Trophoblast cell (in vitro differentiated cells and primary cell): ENCODE measurements around the gene MBD3L2.
"Not testable (repeated sequence)": the region's sequence is repeated elsewhere in the genome, so short reads cannot be mapped to it uniquely, and the experiment has no call there.

Experiments used
- DNase-seq, 2 donors: peaks; one replicate each; pipeline ENCODE4 v3.0.0-alpha.2; 2016
- H2AFZ ChIP-seq: 2 replicates; pipeline ENCODE4 v1.6.1; 2013; ENCODE audit warnings: low read length, moderate library complexity, mild to moderate bottlenecking; ENCODE audit not compliant: insufficient read depth, poor library complexity
- H2AK5ac ChIP-seq: 2 replicates; pipeline ENCODE4 v1.6.1; 2013; ENCODE audit warnings: mild to moderate bottlenecking, low read length
- H2BK120ac ChIP-seq: 2 replicates; pipeline ENCODE4 v1.6.1; 2013; ENCODE audit warnings: low read length, mild to moderate bottlenecking, moderate library complexity; ENCODE audit not compliant: insufficient read depth, poor library complexity
- H2BK12ac ChIP-seq: 2 replicates; pipeline ENCODE4 v1.6.1; 2013; ENCODE audit warnings: mild to moderate bottlenecking, low read length, moderate library complexity
- H2BK5ac ChIP-seq: 2 replicates; pipeline ENCODE4 v1.6.1; 2013; ENCODE audit warnings: low read length, low read depth, moderate library complexity, mild to moderate bottlenecking; ENCODE audit not compliant: poor library complexity
- H3K14ac ChIP-seq: 2 replicates; pipeline ENCODE4 v1.6.1; 2013; ENCODE audit warnings: mild to moderate bottlenecking, low read length
- H3K18ac ChIP-seq: 2 replicates; pipeline ENCODE4 v1.6.1; 2013; ENCODE audit warnings: mild to moderate bottlenecking, low read length
- H3K23ac ChIP-seq: 2 replicates; pipeline ENCODE4 v1.6.1; 2013; ENCODE audit warnings: low read length
- H3K27ac ChIP-seq: 2 replicates; pipeline ENCODE4 v1.5.1; 2013; ENCODE audit warnings: low read depth, mild to moderate bottlenecking, inconsistent platforms, low read length, moderate library complexity
- H3K27me3 ChIP-seq: 2 replicates; pipeline ENCODE4 v1.6.1; 2013; ENCODE audit warnings: inconsistent platforms, mild to moderate bottlenecking, low read length, moderate library complexity; ENCODE audit not compliant: insufficient read depth
- H3K36me3 ChIP-seq, 2 experiments: 1 replicate in 1 of 2; 2 replicates in 1 of 2; pipeline ENCODE4 v1.6.1; 2013; ENCODE audit warnings: low read length in 2 of 2, mild to moderate bottlenecking in 2 of 2, moderate library complexity in 1 of 2; ENCODE audit not compliant: insufficient read depth in 2 of 2, control insufficient read depth in 1 of 2
- H3K4ac ChIP-seq: 2 replicates; pipeline ENCODE4 v1.6.1; 2013; ENCODE audit warnings: low read depth, mild to moderate bottlenecking, low read length, moderate library complexity
- H3K4me1 ChIP-seq, 2 experiments: 1 replicate in 1 of 2; 2 replicates in 1 of 2; pipeline ENCODE4 v1.6.1; 2013; ENCODE audit warnings: low read length in 2 of 2, mild to moderate bottlenecking in 2 of 2, moderate library complexity in 1 of 2; ENCODE audit not compliant: insufficient read depth in 2 of 2, control insufficient read depth in 1 of 2
- H3K4me2 ChIP-seq: 2 replicates; pipeline ENCODE4 v1.6.1; 2013; ENCODE audit warnings: inconsistent platforms, mild to moderate bottlenecking, low read length, moderate library complexity
- H3K4me3 ChIP-seq: 2 replicates; pipeline ENCODE4 v1.5.1; 2013; ENCODE audit warnings: mild to moderate bottlenecking, low read depth, low read length, inconsistent platforms
- H3K79me1 ChIP-seq: one replicate; pipeline ENCODE4 v1.6.1; 2013; ENCODE audit warnings: low read length
- H3K79me2 ChIP-seq: 2 replicates; pipeline ENCODE4 v1.6.1; 2013; ENCODE audit warnings: low read length, mild to moderate bottlenecking; ENCODE audit not compliant: control insufficient read depth, insufficient read depth, poor library complexity
- H3K9ac ChIP-seq: 2 replicates; pipeline ENCODE4 v1.6.1; 2013; ENCODE audit warnings: mild to moderate bottlenecking, low read length
- H3K9me3 ChIP-seq: 2 replicates; pipeline ENCODE4 v1.6.1; 2013; ENCODE audit warnings: low read depth, mild to moderate bottlenecking, control low read depth, inconsistent platforms, low read length; ENCODE audit not compliant: insufficient read depth
- H4K12ac ChIP-seq: 2 replicates; pipeline ENCODE4 v1.6.1; 2013; ENCODE audit warnings: low read depth, mild to moderate bottlenecking, low read length, moderate library complexity
- H4K8ac ChIP-seq: 2 replicates; pipeline ENCODE4 v1.6.1; 2013; ENCODE audit warnings: low read depth, mild to moderate bottlenecking, low read length, moderate library complexity
- H4K91ac ChIP-seq: one replicate; pipeline ENCODE4 v1.6.1; 2013; ENCODE audit warnings: low read depth, mild to moderate bottlenecking, low read length, moderate library complexity
- WGBS: extraction: QIAGEN DNeasy Blood & Tissue Kit; methylation state at CpG from one replicate; pipeline ENCODE4 v1.1.7; 2013; ENCODE audit warnings: missing lambda C conversion rate; ENCODE audit not compliant: insufficient read length, insufficient coverage; ENCODE audit errors: extremely low coverage; 5-methylcytosine and 5-hydroxymethylcytosine counted together

MBD3L2 gene

GRCh38 chr19:7067122-7067521, 18.0 kb downstream of the MBD3L2 start:
- H3K14ac ChIP-seq, H4K91ac ChIP-seq, H3K79me2 ChIP-seq, H2BK120ac ChIP-seq, H3K79me1 ChIP-seq, H3K9me3 ChIP-seq, H2AK5ac ChIP-seq, H3K27me3 ChIP-seq, H3K23ac ChIP-seq, H4K8ac ChIP-seq, H3K36me3 ChIP-seq, H2BK12ac ChIP-seq, H3K27ac ChIP-seq, H4K12ac ChIP-seq, H3K4me2 ChIP-seq, H3K18ac ChIP-seq, H2AFZ ChIP-seq, H3K4ac ChIP-seq, H3K4me1 ChIP-seq, H3K4me3 ChIP-seq, H2BK5ac ChIP-seq, H3K9ac ChIP-seq: not testable (repeated sequence)
- peak; percentile 16 to 56 for DNase-seq
- WGBS: no CpG with 5 or more reads among the region's 13 CpGs

DNA sequence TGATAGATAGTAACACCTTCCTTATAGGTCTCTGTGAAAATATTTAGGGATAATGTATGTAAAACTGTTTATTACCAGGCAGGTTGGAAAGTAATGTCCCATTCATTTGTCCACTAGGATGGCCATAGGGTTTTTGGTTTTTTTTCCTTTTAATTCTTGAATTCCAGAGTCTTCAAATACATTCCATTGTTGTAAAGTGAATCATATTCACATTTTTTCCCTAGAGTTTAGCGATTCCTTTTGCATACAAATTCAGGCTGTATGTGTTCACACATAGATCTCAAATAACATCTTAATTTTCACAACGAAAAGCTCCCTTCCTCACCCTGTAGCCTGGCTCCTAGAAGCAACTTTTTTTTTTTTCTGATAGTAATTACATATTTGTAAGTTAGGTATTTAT, 18.6 kb downstream of the MBD3L2 start:
- peaks cover 4 to 8% of the 10 kb centered on the region in 2 experiments for H3K36me3 ChIP-seq
- H3K4me1 ChIP-seq: peaks cover 0 to 3% of the 10 kb centered on the region in 2 experiments
- no peak overlapping the region for H3K18ac ChIP-seq
- H2AK5ac ChIP-seq: no peak overlapping the region
- H3K27me3 ChIP-seq: no peaks in the 10 kb centered on the region
- no peak overlapping the region for H2BK120ac ChIP-seq
- no peak overlapping the region for H4K91ac ChIP-seq
- no CpG with 5 or more reads among the region's 2 CpGs for WGBS
- H3K9me3 ChIP-seq: peaks cover 4% of the 10 kb centered on the region
- no peak overlapping the region for H2AFZ ChIP-seq
- no peak overlapping the region for H3K4me2 ChIP-seq
- no peak overlapping the region for H4K12ac ChIP-seq
- no peak overlapping the region for H3K27ac ChIP-seq
- H3K4ac ChIP-seq: no peak overlapping the region
- DNase-seq: peak in 1 of 2 donors; percentile 60
- H2BK5ac ChIP-seq: no peak overlapping the region
- no peak overlapping the region for H4K8ac ChIP-seq
- no peak overlapping the region for H3K14ac ChIP-seq
- H3K79me1 ChIP-seq: peaks cover 6% of the 10 kb centered on the region
- H3K23ac ChIP-seq: no peak overlapping the region
- no peak overlapping the region for H3K9ac ChIP-seq
- H3K79me2 ChIP-seq: peaks cover 4% of the 10 kb centered on the region
- H2BK12ac ChIP-seq: no peak overlapping the region
- H3K4me3 ChIP-seq: no peak overlapping the region

GRCh38 chr19:7068599-7068998, 19.5 kb downstream of the MBD3L2 start:
- no peak overlapping the region for H2AFZ ChIP-seq
- H2AK5ac ChIP-seq: no peak overlapping the region
- peaks cover 10 to 13% of the 10 kb centered on the region in 2 experiments for H3K36me3 ChIP-seq
- no peak overlapping the region for H3K23ac ChIP-seq
- H3K9ac ChIP-seq: no peak overlapping the region
- no peak overlapping the region for H4K12ac ChIP-seq
- no peak overlapping the region for H3K4ac ChIP-seq
- no peak overlapping the region for H3K14ac ChIP-seq
- no peak overlapping the region for H2BK12ac ChIP-seq
- peaks cover 6% of the 10 kb centered on the region for H3K79me1 ChIP-seq
- no peak for DNase-seq
- no CpG with 5 or more reads among the region's 6 CpGs for WGBS
- H3K4me2 ChIP-seq: peak overlapping the region; percentile 54
- H2BK120ac ChIP-seq: no peak overlapping the region
- no peaks in the 10 kb centered on the region for H3K27me3 ChIP-seq
- H4K91ac ChIP-seq: no peak overlapping the region
- H3K9me3 ChIP-seq: peaks cover 4% of the 10 kb centered on the region
- no peak overlapping the region for H3K27ac ChIP-seq
- peak overlapping the region; percentile 85 for H4K8ac ChIP-seq
- H3K4me3 ChIP-seq: no peak overlapping the region
- peaks cover 2 to 3% of the 10 kb centered on the region in 2 experiments for H3K4me1 ChIP-seq
- H2BK5ac ChIP-seq: no peak overlapping the region
- no peak overlapping the region for H3K18ac ChIP-seq
- peaks cover 4% of the 10 kb centered on the region for H3K79me2 ChIP-seq

GRCh38 chr19:7069042-7069903, 20.2 kb downstream of the MBD3L2 start, which contains the start of gene ZNF557:
Gene ZNF557 (plus strand): TSS chr19:7069703. CDS start chr19:7075075, 5,372 bp downstream.
- peak within 1 kb of the TSS; percentile 99 for H4K8ac ChIP-seq
- peaks cover 4% of the 10 kb centered on the region for H3K79me2 ChIP-seq
- peak within 1 kb of the TSS; percentile 77 for H4K91ac ChIP-seq
- no CpG with 5 or more reads among the region's 56 CpGs for WGBS
- peak within 1 kb of the TSS; percentile 95 for H4K12ac ChIP-seq
- H3K4ac ChIP-seq: peak within 1 kb of the TSS; percentile 65
- H3K23ac ChIP-seq: no peak within 1 kb of the TSS
- no peaks in the 10 kb centered on the region for H3K27me3 ChIP-seq
- peak within 1 kb of the TSS; percentile 81 for H3K27ac ChIP-seq
- peak within 1 kb of the TSS; percentile 88 for H3K14ac ChIP-seq
- DNase-seq: peak; percentile 98 to 99
- H3K36me3 ChIP-seq: peaks cover 10 to 14% of the 10 kb centered on the region in 2 experiments
- no peak within 1 kb of the TSS for H2AK5ac ChIP-seq
- H3K9ac ChIP-seq: peak within 1 kb of the TSS; percentile 93
- peak within 1 kb of the TSS; percentile 93 for H3K4me3 ChIP-seq
- no peak within 1 kb of the TSS for H2BK12ac ChIP-seq
- H2BK120ac ChIP-seq: peak within 1 kb of the TSS; percentile 89
- peak within 1 kb of the TSS; percentile 88 for H2BK5ac ChIP-seq
- peaks cover 3% of the 10 kb centered on the region in 2 experiments for H3K4me1 ChIP-seq
- peak within 1 kb of the TSS; percentile 96 for H2AFZ ChIP-seq
- H3K9me3 ChIP-seq: peaks cover 2% of the 10 kb centered on the region
- peaks cover 6% of the 10 kb centered on the region for H3K79me1 ChIP-seq
- H3K18ac ChIP-seq: peak within 1 kb of the TSS; percentile 89
- H3K4me2 ChIP-seq: peak within 1 kb of the TSS; percentile 99
